HEK293 (cell line): Measurements from ENCODE around the gene PCGF1.

Experiments used
- GLIS1 ChIP-seq: fragments of 450-650 bp; formaldehyde crosslinking; IDR thresholded peaks from 2 replicates; pipeline ENCODE4 v1.5.1; 2016; ENCODE audit warnings: missing biosample characterization, missing genetic modification characterization
- GLIS2 ChIP-seq: fragments of 450-650 bp; formaldehyde crosslinking; IDR thresholded peaks from 2 replicates; pipeline ENCODE4 v1.5.1; 2016; ENCODE audit warnings: missing biosample characterization, missing genetic modification characterization
- PRDM1 ChIP-seq: fragments of 450-650 bp; formaldehyde crosslinking; IDR thresholded peaks from 2 replicates; pipeline ENCODE4; 2016; ENCODE audit warnings: missing biosample characterization, missing genetic modification characterization
- REPIN1 ChIP-seq: fragments of 450-650 bp; formaldehyde crosslinking; IDR thresholded peaks from 2 replicates; pipeline ENCODE4 v1.5.1; 2017; ENCODE audit warnings: missing biosample characterization, missing genetic modification characterization, low read depth
- SCRT1 ChIP-seq: fragments of 450-650 bp; formaldehyde crosslinking; IDR thresholded peaks from 2 replicates; pipeline ENCODE4 v1.5.1; 2016; ENCODE audit warnings: missing biosample characterization, missing genetic modification characterization, borderline replicate concordance
- ZBTB17 ChIP-seq: fragments of 450-650 bp; formaldehyde crosslinking; IDR thresholded peaks from 2 replicates; pipeline ENCODE4 v1.5.1; 2016; ENCODE audit warnings: missing biosample characterization, missing genetic modification characterization
- ZBTB26 ChIP-seq: fragments of 450-650 bp; formaldehyde crosslinking; optimal IDR thresholded peaks from 2 replicates; pipeline ENCODE3; 2016; ENCODE audit warnings: missing biosample characterization, mild to moderate bottlenecking, missing genetic modification characterization
- ZBTB48 ChIP-seq: fragments of 450-650 bp; formaldehyde crosslinking; IDR thresholded peaks from 2 replicates; pipeline ENCODE4 v1.5.1; 2016; ENCODE audit warnings: missing biosample characterization, missing genetic modification characterization
- ZFHX2 ChIP-seq: fragments of 450-650 bp; formaldehyde crosslinking; conservative IDR thresholded peaks from 2 replicates; pipeline ENCODE4 v1.5.1; 2016; ENCODE audit warnings: missing biosample characterization, missing genetic modification characterization
- ZNF174 ChIP-seq: fragments of 450-650 bp; formaldehyde crosslinking; IDR thresholded peaks from 2 replicates; pipeline ENCODE4 v1.5.0; 2017; ENCODE audit warnings: missing biosample characterization, mild to moderate bottlenecking, missing genetic modification characterization
- ZNF184 ChIP-seq: fragments of 450-650 bp; IDR thresholded peaks from 2 replicates; pipeline ENCODE4 v1.5.1; 2018; ENCODE audit warnings: missing biosample characterization, mild to moderate bottlenecking, missing genetic modification characterization
- ZNF341 ChIP-seq: fragments of 450-650 bp; formaldehyde crosslinking; IDR thresholded peaks from 2 replicates; pipeline ENCODE4; 2016; ENCODE audit warnings: low read depth, missing biosample characterization, missing genetic modification characterization
- ZNF366 ChIP-seq: fragments of 450-650 bp; formaldehyde crosslinking; conservative IDR thresholded peaks from 2 replicates; pipeline ENCODE4 v1.5.1; 2016; ENCODE audit warnings: missing biosample characterization, missing genetic modification characterization
- ZNF391 ChIP-seq: fragments of 450-650 bp; formaldehyde crosslinking; IDR thresholded peaks from 2 replicates; pipeline ENCODE4 v1.5.1; 2016; ENCODE audit warnings: low read depth, missing biosample characterization, missing genetic modification characterization, borderline replicate concordance
- ZNF404 ChIP-seq: fragments of 450-650 bp; formaldehyde crosslinking; IDR thresholded peaks from 2 replicates; pipeline ENCODE4 v1.5.1; 2017; ENCODE audit warnings: missing biosample characterization, missing genetic modification characterization
- ZNF473 ChIP-seq: fragments of 450-650 bp; formaldehyde crosslinking; IDR thresholded peaks from 2 replicates; pipeline ENCODE4 v1.5.1; 2017; ENCODE audit warnings: missing biosample characterization, missing genetic modification characterization
- ZNF530 ChIP-seq: fragments of 450-650 bp; formaldehyde crosslinking; IDR thresholded peaks from 2 replicates; pipeline ENCODE4 v1.5.1; 2016; ENCODE audit warnings: low read depth, missing biosample characterization, missing genetic modification characterization
- ZNF580 ChIP-seq: fragments of 450-650 bp; formaldehyde crosslinking; IDR thresholded peaks from 2 replicates; pipeline ENCODE4 v1.5.1; 2016; ENCODE audit warnings: missing biosample characterization, missing genetic modification characterization
- ZNF585B ChIP-seq: fragments of 450-650 bp; formaldehyde crosslinking; IDR thresholded peaks from 2 replicates; pipeline ENCODE4 v1.5.1; 2016; ENCODE audit warnings: missing biosample characterization, missing genetic modification characterization
- ZNF626 ChIP-seq: fragments of 450-650 bp; sonication (Bioruptor Pico); formaldehyde crosslinking; IDR thresholded peaks from 2 replicates; pipeline ENCODE4 v1.5.1; 2018; ENCODE audit warnings: missing biosample characterization, missing genetic modification characterization, inconsistent platforms
- ZNF670 ChIP-seq: fragments of 450-650 bp; formaldehyde crosslinking; IDR thresholded peaks from 2 replicates; pipeline ENCODE4 v1.5.1; 2016; ENCODE audit warnings: missing biosample characterization, missing genetic modification characterization, low read depth
- ZNF837 ChIP-seq: fragments of 450-650 bp; formaldehyde crosslinking; IDR thresholded peaks from 2 replicates; pipeline ENCODE4 v1.5.1; 2016; ENCODE audit warnings: missing biosample characterization, missing genetic modification characterization
- ZXDB ChIP-seq: fragments of 450-650 bp; formaldehyde crosslinking; IDR thresholded peaks from 2 replicates; pipeline ENCODE4 v1.5.1; 2016; ENCODE audit warnings: missing biosample characterization, missing genetic modification characterization
- TF ChIP-seq, protein P1 (sequence below): fragments of 450-650 bp; formaldehyde crosslinking; IDR thresholded peaks from 2 replicates; pipeline ENCODE4 v1.5.1; 2016; ENCODE audit warnings: missing biosample characterization, missing genetic modification characterization
- TF ChIP-seq, protein P2 (sequence below): fragments of 450-650 bp; formaldehyde crosslinking; IDR thresholded peaks from 2 replicates; pipeline ENCODE4 v1.5.1; 2016; ENCODE audit warnings: missing biosample characterization, missing genetic modification characterization, borderline replicate concordance
- TF ChIP-seq, protein P3 (sequence below): fragments of 450-650 bp; formaldehyde crosslinking; IDR thresholded peaks from 2 replicates; pipeline ENCODE4 v1.5.1; 2016; ENCODE audit warnings: missing biosample characterization, missing genetic modification characterization
- TF ChIP-seq, protein P4 (sequence below): fragments of 450-650 bp; formaldehyde crosslinking; IDR thresholded peaks from 2 replicates; pipeline ENCODE4 v1.5.1; 2016; ENCODE audit warnings: missing biosample characterization, missing genetic modification characterization, low read depth

PCGF1 gene

DNA sequence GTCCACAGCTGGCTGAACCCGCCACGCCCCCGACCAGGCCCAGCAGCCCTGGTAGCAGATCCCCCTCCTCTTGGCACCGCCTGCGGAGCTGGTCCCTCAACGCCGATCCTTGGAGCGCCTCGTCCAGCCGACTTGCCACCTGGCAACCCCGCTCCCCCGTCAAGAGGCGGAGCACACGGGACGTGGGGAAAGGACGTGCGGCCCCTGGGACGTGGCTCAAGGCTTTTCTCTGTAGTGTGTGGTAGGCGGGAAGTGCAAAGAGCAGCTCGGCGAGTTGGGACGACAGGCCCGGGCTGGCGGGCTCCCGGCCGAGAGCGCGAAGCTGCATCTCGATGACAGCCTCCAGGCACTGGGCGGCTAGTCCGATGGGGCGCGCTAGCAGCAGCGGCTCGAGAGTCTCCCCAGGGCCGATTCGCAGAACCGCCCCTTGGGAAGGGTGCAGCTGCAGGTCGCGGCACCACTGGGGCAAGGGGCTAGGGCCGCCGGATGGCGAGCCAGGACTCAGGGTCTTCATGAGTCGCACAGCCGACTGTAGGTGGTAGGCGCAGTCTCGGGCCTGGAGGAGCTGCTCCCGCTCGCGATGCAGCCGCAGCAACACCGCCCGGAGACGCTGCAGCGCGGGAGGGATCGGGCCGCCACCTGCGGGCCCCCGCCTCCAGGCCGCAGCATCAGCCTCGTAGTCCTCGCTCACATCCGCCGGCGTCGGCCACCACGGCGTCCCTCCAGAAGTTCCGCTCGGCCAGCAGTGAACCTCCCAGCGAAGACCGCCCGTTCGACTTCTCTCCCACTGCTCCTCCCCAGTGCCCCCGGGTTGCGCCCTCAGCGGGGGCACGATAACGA lies 25.3 kb downstream of the PCGF1 start (continued):
- TF ChIP-seq ZBTB17 (tag by site-specific recombination) (peak; percentile 34; the same call in 1 of the 2 replicates), ZBTB26 (tag by site-specific recombination) (peak; percentile 84), ZNF366 (tag by site-specific recombination) (no peak), ZNF626 (tag by site-specific recombination) (no peak), ZNF174 (tag by site-specific recombination) (no peak), ZXDB (tag by site-specific recombination) (peak; percentile 0; the same call in 1 of the 2 replicates), GLIS2 (tag by site-specific recombination) (peak; percentile 85), ZNF404 (no peak), ZBTB48 (peak; percentile 25; the same call in 1 of the 2 replicates), SCRT1 (tag by site-specific recombination) (no peak), ZNF391 (tag by site-specific recombination) (no peak), ZNF341 (tag by site-specific recombination) (peak; percentile 36), ZNF580 (no peak), GLIS1 (no peak), ZNF670 (tag by site-specific recombination) (no peak), ZNF585B (tag by site-specific recombination) (no peak), REPIN1 (tag by site-specific recombination) (no peak), ZFHX2 (tag by site-specific recombination) (0 out of 2 replicates have a peak, but pooled peaks have one; percentile 36), ZNF473 (tag by site-specific recombination) (no peak), ZNF184 (no peak), ZNF837 (tag by site-specific recombination) (no peak), PRDM1 (tag by site-specific recombination) (no peak), ZNF530 (no peak)
- TF ChIP-seq, protein P1, sequence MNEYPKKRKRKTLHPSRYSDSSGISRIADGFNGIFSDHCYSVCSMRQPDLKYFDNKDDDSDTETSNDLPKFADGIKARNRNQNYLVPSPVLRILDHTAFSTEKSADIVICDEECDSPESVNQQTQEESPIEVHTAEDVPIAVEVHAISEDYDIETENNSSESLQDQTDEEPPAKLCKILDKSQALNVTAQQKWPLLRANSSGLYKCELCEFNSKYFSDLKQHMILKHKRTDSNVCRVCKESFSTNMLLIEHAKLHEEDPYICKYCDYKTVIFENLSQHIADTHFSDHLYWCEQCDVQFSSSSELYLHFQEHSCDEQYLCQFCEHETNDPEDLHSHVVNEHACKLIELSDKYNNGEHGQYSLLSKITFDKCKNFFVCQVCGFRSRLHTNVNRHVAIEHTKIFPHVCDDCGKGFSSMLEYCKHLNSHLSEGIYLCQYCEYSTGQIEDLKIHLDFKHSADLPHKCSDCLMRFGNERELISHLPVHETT (tag by site-specific recombination), result no peak
- TF ChIP-seq, protein P2, sequence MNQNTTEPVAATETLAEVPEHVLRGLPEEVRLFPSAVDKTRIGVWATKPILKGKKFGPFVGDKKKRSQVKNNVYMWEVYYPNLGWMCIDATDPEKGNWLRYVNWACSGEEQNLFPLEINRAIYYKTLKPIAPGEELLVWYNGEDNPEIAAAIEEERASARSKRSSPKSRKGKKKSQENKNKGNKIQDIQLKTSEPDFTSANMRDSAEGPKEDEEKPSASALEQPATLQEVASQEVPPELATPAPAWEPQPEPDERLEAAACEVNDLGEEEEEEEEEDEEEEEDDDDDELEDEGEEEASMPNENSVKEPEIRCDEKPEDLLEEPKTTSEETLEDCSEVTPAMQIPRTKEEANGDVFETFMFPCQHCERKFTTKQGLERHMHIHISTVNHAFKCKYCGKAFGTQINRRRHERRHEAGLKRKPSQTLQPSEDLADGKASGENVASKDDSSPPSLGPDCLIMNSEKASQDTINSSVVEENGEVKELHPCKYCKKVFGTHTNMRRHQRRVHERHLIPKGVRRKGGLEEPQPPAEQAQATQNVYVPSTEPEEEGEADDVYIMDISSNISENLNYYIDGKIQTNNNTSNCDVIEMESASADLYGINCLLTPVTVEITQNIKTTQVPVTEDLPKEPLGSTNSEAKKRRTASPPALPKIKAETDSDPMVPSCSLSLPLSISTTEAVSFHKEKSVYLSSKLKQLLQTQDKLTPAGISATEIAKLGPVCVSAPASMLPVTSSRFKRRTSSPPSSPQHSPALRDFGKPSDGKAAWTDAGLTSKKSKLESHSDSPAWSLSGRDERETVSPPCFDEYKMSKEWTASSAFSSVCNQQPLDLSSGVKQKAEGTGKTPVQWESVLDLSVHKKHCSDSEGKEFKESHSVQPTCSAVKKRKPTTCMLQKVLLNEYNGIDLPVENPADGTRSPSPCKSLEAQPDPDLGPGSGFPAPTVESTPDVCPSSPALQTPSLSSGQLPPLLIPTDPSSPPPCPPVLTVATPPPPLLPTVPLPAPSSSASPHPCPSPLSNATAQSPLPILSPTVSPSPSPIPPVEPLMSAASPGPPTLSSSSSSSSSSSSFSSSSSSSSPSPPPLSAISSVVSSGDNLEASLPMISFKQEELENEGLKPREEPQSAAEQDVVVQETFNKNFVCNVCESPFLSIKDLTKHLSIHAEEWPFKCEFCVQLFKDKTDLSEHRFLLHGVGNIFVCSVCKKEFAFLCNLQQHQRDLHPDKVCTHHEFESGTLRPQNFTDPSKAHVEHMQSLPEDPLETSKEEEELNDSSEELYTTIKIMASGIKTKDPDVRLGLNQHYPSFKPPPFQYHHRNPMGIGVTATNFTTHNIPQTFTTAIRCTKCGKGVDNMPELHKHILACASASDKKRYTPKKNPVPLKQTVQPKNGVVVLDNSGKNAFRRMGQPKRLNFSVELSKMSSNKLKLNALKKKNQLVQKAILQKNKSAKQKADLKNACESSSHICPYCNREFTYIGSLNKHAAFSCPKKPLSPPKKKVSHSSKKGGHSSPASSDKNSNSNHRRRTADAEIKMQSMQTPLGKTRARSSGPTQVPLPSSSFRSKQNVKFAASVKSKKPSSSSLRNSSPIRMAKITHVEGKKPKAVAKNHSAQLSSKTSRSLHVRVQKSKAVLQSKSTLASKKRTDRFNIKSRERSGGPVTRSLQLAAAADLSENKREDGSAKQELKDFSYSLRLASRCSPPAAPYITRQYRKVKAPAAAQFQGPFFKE (tag by site-specific recombination), result peak; percentile 83; the same call in 1 of the 2 replicates
- TF ChIP-seq, protein P3, sequence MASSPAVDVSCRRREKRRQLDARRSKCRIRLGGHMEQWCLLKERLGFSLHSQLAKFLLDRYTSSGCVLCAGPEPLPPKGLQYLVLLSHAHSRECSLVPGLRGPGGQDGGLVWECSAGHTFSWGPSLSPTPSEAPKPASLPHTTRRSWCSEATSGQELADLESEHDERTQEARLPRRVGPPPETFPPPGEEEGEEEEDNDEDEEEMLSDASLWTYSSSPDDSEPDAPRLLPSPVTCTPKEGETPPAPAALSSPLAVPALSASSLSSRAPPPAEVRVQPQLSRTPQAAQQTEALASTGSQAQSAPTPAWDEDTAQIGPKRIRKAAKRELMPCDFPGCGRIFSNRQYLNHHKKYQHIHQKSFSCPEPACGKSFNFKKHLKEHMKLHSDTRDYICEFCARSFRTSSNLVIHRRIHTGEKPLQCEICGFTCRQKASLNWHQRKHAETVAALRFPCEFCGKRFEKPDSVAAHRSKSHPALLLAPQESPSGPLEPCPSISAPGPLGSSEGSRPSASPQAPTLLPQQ (tag by site-specific recombination), result no peak
- TF ChIP-seq, protein P4, sequence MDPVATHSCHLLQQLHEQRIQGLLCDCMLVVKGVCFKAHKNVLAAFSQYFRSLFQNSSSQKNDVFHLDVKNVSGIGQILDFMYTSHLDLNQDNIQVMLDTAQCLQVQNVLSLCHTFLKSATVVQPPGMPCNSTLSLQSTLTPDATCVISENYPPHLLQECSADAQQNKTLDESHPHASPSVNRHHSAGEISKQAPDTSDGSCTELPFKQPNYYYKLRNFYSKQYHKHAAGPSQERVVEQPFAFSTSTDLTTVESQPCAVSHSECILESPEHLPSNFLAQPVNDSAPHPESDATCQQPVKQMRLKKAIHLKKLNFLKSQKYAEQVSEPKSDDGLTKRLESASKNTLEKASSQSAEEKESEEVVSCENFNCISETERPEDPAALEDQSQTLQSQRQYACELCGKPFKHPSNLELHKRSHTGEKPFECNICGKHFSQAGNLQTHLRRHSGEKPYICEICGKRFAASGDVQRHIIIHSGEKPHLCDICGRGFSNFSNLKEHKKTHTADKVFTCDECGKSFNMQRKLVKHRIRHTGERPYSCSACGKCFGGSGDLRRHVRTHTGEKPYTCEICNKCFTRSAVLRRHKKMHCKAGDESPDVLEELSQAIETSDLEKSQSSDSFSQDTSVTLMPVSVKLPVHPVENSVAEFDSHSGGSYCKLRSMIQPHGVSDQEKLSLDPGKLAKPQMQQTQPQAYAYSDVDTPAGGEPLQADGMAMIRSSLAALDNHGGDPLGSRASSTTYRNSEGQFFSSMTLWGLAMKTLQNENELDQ (tag by site-specific recombination), result no peak
